ENCODE data around the gene DOK5.

DOK5 gene

GRCh38 chr20:54515793-54516628 lies 40.6 kb downstream of the DOK5 start:
- H3K27ac ChIP-seq = no peak overlapping the region
- TF ChIP-seq CTCF (conservative IDR thresholded peaks at IDR 0.05) = no peak

DNA sequence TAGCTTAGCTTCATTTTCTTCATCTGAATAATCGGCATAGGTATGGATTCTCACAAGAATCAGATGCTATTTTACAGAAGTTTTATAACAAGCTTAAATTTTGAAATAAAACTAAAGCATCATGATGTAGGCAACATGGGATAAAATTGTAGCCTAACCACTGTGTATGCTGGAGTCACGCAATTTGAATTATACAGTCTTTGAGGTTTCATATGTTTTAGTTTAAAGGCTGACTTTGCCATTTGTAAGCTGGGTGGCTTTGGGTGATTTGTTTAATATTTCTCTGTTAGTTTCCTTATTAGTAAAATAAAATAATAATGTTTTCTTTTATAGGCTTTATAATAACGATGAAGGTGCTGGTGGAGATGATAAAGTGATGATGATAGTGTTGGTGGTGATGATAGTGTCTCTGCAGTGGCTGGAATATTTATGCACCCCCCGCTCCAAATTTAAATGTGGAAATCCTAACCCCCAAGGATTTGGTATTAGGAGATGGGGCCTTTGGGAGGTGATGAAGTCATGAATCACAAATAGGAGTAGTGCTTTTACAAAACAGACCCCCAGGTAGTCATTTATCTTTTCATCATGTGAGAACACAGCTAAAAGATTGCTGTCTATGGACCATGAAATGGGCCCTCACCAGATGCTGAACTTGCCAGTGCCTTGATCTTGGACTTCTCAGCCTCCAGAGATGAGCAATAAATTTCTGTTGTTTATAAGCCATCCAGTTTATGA lies 42.0 kb downstream of the DOK5 start:
- no peak for TF ChIP-seq CTCF (conservative IDR thresholded peaks at IDR 0.05)
- H3K27ac ChIP-seq = no peak overlapping the region

GRCh38 chr20:54524849-54525248 lies 49.5 kb downstream of the DOK5 start:
- H3K27ac ChIP-seq = no peak overlapping the region
- no peak for TF ChIP-seq CTCF (conservative IDR thresholded peaks at IDR 0.05)

- no peak for TF ChIP-seq CTCF (conservative IDR thresholded peaks at IDR 0.05)
- H3K27ac ChIP-seq = no peak overlapping the region
These were observed 50.7 kb downstream of the DOK5 start for GRCh38 chr20:54525916-54526590.

DNA sequence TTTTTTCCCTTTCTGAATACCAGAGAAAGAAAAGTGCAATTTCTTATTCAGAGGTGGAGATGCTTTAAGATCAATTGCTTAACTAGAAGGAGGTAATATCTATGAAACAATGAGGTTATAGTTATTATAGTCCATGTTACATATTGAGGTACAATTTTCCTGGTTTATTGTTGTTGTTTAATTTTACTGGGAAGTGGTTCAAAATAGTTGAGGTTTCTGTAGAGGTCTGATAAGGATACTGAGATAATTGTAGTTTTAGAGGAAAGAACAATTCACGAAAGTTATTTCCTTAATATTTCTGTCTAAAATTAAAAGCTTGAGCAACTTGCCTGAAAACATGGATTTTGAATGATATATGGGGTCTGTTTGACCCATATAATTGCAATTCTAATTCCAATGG lies 51.4 kb downstream of the DOK5 start:
- TF ChIP-seq CTCF (conservative IDR thresholded peaks at IDR 0.05) = no peak
- no peak overlapping the region for H3K27ac ChIP-seq

- no peak overlapping the region for H3K27ac ChIP-seq
- no peak for TF ChIP-seq CTCF (conservative IDR thresholded peaks at IDR 0.05)
These were observed 57.2 kb downstream of the DOK5 start for GRCh38 chr20:54532573-54532972.

DNA sequence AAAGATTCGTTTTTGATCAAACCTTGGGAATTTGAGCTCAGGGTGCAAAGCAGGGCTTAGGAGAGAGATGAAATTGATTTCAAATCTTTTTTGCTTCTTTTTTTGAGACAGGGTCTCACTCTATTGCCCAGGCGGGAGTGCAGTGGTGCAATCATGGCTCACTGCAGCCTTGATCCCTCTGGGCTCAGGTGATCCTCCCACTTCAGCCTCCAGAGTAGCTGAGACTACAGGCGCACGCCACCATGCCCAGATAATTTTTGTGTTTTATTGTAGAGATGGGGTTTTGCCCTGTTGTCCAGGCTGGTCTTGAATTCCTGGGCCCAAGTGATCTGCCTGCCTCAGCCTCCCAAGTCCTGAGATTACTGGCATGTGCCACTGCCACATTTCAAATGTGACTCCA lies 58.7 kb downstream of the DOK5 start:
- no peak for TF ChIP-seq CTCF (conservative IDR thresholded peaks at IDR 0.05)
- no peak overlapping the region for H3K27ac ChIP-seq
